PC-3 (cell line): ENCODE data around the gene HIVEP3.

ENCODE experiments used
- EZH2 ChIP-seq: fragments of 300-600 bp; sonication (generic); IDR thresholded peaks from one replicate; pipeline ENCODE4 v1.6.1; 2017; ENCODE audit warnings: antibody characterized with exemption, mild to moderate bottlenecking, low read length; ENCODE audit not compliant: unreplicated experiment
- EZH2phosphoT487 ChIP-seq: fragments of 300-600 bp; sonication (generic); IDR thresholded peaks from 2 replicates; pipeline ENCODE4 v1.6.1; 2018; ENCODE audit warnings: mild to moderate bottlenecking, antibody characterized with exemption, low read length, borderline replicate concordance
- TF ChIP-seq, protein P1 (sequence below): fragments of 300-600 bp; sonication (generic); conservative IDR thresholded peaks from 2 replicates; pipeline ENCODE4 v1.5.1; 2017; ENCODE audit warnings: antibody characterized with exemption, low read depth, mild to moderate bottlenecking, low read length

DNA sequence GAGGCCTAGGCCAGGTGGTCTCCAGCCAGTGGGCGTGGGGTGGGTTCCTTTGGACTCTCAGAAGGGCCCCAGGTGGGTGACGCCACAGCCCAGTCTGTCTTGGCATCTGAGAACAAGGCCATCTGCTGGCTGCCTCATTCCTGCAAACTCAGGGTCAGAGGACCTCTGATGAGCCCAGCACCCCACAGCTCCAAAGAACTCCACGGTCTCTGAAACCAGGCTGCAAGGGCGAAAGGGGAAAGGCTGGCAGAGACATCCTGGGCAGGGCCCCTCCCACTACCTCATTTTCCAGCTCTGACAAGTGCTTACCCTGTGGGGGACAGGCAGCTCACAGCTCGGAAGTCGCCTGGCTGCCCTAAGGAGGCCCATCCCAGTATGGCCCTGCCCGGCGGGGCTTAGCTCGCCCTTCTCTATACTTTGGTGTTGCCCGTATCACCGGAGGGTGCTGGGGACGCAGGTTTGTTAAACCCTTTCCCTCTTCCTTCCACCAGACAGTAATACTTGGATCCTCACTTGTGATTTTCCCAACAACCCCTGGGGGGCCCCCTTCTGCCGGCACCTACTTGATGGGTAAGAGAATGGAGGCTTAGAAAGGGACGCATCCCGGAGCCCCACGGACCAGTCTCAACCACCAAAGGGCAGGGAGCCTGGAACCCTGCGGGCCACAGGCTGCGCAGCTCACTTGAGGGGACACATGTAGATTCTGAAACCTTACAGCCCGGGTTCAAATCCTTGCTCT lies 423.3 kb downstream of the HIVEP3 start:
- TF ChIP-seq, protein P1, sequence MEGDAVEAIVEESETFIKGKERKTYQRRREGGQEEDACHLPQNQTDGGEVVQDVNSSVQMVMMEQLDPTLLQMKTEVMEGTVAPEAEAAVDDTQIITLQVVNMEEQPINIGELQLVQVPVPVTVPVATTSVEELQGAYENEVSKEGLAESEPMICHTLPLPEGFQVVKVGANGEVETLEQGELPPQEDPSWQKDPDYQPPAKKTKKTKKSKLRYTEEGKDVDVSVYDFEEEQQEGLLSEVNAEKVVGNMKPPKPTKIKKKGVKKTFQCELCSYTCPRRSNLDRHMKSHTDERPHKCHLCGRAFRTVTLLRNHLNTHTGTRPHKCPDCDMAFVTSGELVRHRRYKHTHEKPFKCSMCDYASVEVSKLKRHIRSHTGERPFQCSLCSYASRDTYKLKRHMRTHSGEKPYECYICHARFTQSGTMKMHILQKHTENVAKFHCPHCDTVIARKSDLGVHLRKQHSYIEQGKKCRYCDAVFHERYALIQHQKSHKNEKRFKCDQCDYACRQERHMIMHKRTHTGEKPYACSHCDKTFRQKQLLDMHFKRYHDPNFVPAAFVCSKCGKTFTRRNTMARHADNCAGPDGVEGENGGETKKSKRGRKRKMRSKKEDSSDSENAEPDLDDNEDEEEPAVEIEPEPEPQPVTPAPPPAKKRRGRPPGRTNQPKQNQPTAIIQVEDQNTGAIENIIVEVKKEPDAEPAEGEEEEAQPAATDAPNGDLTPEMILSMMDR = peak; percentile 64
- TF ChIP-seq EZH2phosphoT487 (no peak), EZH2 (no peak)
